ENCODE data around the gene PSME3IP1. TPM values are rescaled to one million over a fixed set of nuclear protein-coding genes. Genes with fewer than 3 reads are reported as not detected.

The PSME3IP1 gene
- total and polyA plus RNA-seq, 2 donors from 2014 or later: 79.1 to 84.6 TPM

- TF ChIP-seq CTCF (IDR thresholded peaks at IDR 0.05; ENCODE audit: borderline replicate concordance, extremely low read depth, insufficient read depth): no peak
- Histone ChIP-seq H3K4me1 (ENCODE audit: control insufficient read depth in 2 of 3, insufficient read depth in 2 of 3, low read depth in 1 of 3, low read length in 3 of 3) (peaks cover 5 to 7% (median 5%) of the 10 kb centered on the region in 3 donors), H3K36me3 (ENCODE audit: control insufficient read depth in 2 of 3, insufficient read depth in 3 of 3, low read length in 3 of 3) (peaks cover 4 to 41% (median 16%) of the 10 kb centered on the region in 3 donors), H3K27ac (ENCODE audit: low read depth in 2 of 2, low read length in 2 of 2) (no peak overlapping the region), H3K27me3 (ENCODE audit: control insufficient read depth, insufficient read depth, low read length) (no peaks in the 10 kb centered on the region), H3K9ac (ENCODE audit: low read length in 3 of 3) (no peak overlapping the region), H3K4me3 (ENCODE audit: low read length in 3 of 3) (no peak overlapping the region), H3K9me3 (ENCODE audit: control insufficient read depth in 2 of 3, insufficient read depth in 1 of 3, low read length in 3 of 3) (no peaks in the 10 kb centered on the region)
- FAIRE-seq (no peak), DNase-seq (no peak)
- intact Hi-C loops (cut with DNase I): loop anchor here (5.0 kb wide), 1 partner anchor 79 kb away; no protein-coding TSS in a partner anchor
Measured at GRCh38 chr16:57166451-57166850, 19.4 kb downstream of the PSME3IP1 start.

GRCh38 chr16:57165938-57166337, 19.9 kb downstream of the PSME3IP1 start:
- Histone ChIP-seq H3K9ac (ENCODE audit: low read length in 3 of 3) (no peak overlapping the region), H3K36me3 (ENCODE audit: control insufficient read depth in 2 of 3, insufficient read depth in 3 of 3, low read length in 3 of 3) (peaks cover 4 to 36% (median 13%) of the 10 kb centered on the region in 3 donors), H3K4me1 (ENCODE audit: control insufficient read depth in 2 of 3, insufficient read depth in 2 of 3, low read depth in 1 of 3, low read length in 3 of 3) (peaks cover 5 to 7% (median 5%) of the 10 kb centered on the region in 3 donors), H3K27me3 (ENCODE audit: control insufficient read depth, insufficient read depth, low read length) (no peaks in the 10 kb centered on the region), H3K9me3 (ENCODE audit: control insufficient read depth in 2 of 3, insufficient read depth in 1 of 3, low read length in 3 of 3) (no peaks in the 10 kb centered on the region), H3K27ac (ENCODE audit: low read depth in 2 of 2, low read length in 2 of 2) (no peak overlapping the region), H3K4me3 (ENCODE audit: low read length in 3 of 3) (no peak overlapping the region)
- intact Hi-C loops (cut with DNase I): loop anchor here (5.0 kb wide), 1 partner anchor 79 kb away; no protein-coding TSS in a partner anchor
- no peak for FAIRE-seq
- no peak for TF ChIP-seq CTCF (IDR thresholded peaks at IDR 0.05; ENCODE audit: borderline replicate concordance, extremely low read depth, insufficient read depth)
- DNase-seq: no peak

- H3K9me3 ChIP-seq (ENCODE audit: control insufficient read depth in 2 of 3, insufficient read depth in 1 of 3, low read length in 3 of 3): no peaks in the 10 kb centered on the region
- FAIRE-seq (no peak), DNase-seq (peak in 1 of 5 donors; percentile 41)
- H3K9ac ChIP-seq (ENCODE audit: low read length in 3 of 3): no peak overlapping the region
- H3K36me3 ChIP-seq (ENCODE audit: control insufficient read depth in 2 of 3, insufficient read depth in 3 of 3, low read length in 3 of 3): peaks cover 4 to 31% (median 12%) of the 10 kb centered on the region in 3 donors
- peaks cover 5 to 7% (median 5%) of the 10 kb centered on the region in 3 donors for H3K4me1 ChIP-seq (ENCODE audit: control insufficient read depth in 2 of 3, insufficient read depth in 2 of 3, low read depth in 1 of 3, low read length in 3 of 3)
- no peak for TF ChIP-seq CTCF (IDR thresholded peaks at IDR 0.05; ENCODE audit: borderline replicate concordance, extremely low read depth, insufficient read depth)
- intact Hi-C loops (cut with DNase I): loop anchor here (5.0 kb wide), 1 partner anchor 78 kb away; no protein-coding TSS in a partner anchor
- no peak overlapping the region for H3K4me3 ChIP-seq (ENCODE audit: low read length in 3 of 3)
- H3K27me3 ChIP-seq (ENCODE audit: control insufficient read depth, insufficient read depth, low read length): no peaks in the 10 kb centered on the region
- no peak overlapping the region for H3K27ac ChIP-seq (ENCODE audit: low read depth in 2 of 2, low read length in 2 of 2)
Measured at GRCh38 chr16:57165483-57165882, 20.4 kb downstream of the PSME3IP1 start.

- Histone ChIP-seq H3K9me3 (ENCODE audit: control insufficient read depth in 2 of 3, insufficient read depth in 1 of 3, low read length in 3 of 3) (no peaks in the 10 kb centered on the region), H3K4me1 (ENCODE audit: control insufficient read depth in 2 of 3, insufficient read depth in 2 of 3, low read depth in 1 of 3, low read length in 3 of 3) (peaks cover 5 to 7% (median 5%) of the 10 kb centered on the region in 3 donors), H3K4me3 (ENCODE audit: low read length in 3 of 3) (no peak overlapping the region), H3K27me3 (ENCODE audit: control insufficient read depth, insufficient read depth, low read length) (no peaks in the 10 kb centered on the region), H3K36me3 (ENCODE audit: control insufficient read depth in 2 of 3, insufficient read depth in 3 of 3, low read length in 3 of 3) (peaks cover 4 to 23% (median 9%) of the 10 kb centered on the region in 3 donors), H3K9ac (ENCODE audit: low read length in 3 of 3) (no peak overlapping the region), H3K27ac (ENCODE audit: low read depth in 2 of 2, low read length in 2 of 2) (no peak overlapping the region)
- no peak for TF ChIP-seq CTCF (IDR thresholded peaks at IDR 0.05; ENCODE audit: borderline replicate concordance, extremely low read depth, insufficient read depth)
- intact Hi-C loops (cut with DNase I): no loop called here
- DNase-seq (peak in 3 of 5 donors; percentile 49 to 59 (median 57)), FAIRE-seq (no peak)
Measured at GRCh38 chr16:57163842-57164241, 22.0 kb downstream of the PSME3IP1 start.

Data from kidney (tissue), 14 donors.